HEK293T (cell line): Measurements from ENCODE around the gene PPDPF.

Experiments
- CTCF ChIA-PET: fragments of 350-600 bp; formaldehyde crosslinking; extraction: SDS; loops from one replicate; lab custom pipeline; 2021; ENCODE audit warnings: antibody characterized with exemption, inconsistent platforms; lab: Yijun Ruan, JAX
- POLR2A ChIA-PET: fragments of 350-600 bp; formaldehyde crosslinking; extraction: SDS; loops from one replicate; lab custom pipeline; 2020; ENCODE audit warnings: antibody characterized with exemption, inconsistent platforms; lab: Yijun Ruan, JAX
- DNase-seq: peaks from one replicate; pipeline ENCODE4 v3.0.0; 2012; ENCODE audit warnings: mixed read lengths; ENCODE audit errors: extremely low spot score
- ARNT ChIP-seq: fragments of 450-650 bp; IDR thresholded peaks from 2 replicates; pipeline ENCODE4 v1.6.1; 2017; ENCODE audit warnings: mild to moderate bottlenecking
- BHLHE40 ChIP-seq: fragments of 450-650 bp; IDR thresholded peaks from 2 replicates; pipeline ENCODE4 v1.6.1; 2016; ENCODE audit warnings: mild to moderate bottlenecking, moderate library complexity, borderline replicate concordance
- CTBP1 ChIP-seq: fragments of 450-650 bp; IDR thresholded peaks from 2 replicates; pipeline ENCODE4 v1.6.1; 2016; ENCODE audit warnings: borderline replicate concordance
- ELF4 ChIP-seq: fragments of 450-650 bp; IDR thresholded peaks from 2 replicates; pipeline ENCODE4 v1.6.1; 2017; ENCODE audit warnings: antibody characterized with exemption
- FOXA1 ChIP-seq: fragments of 450-650 bp; IDR thresholded peaks from 2 replicates; pipeline ENCODE4 v1.6.1; 2016; ENCODE audit warnings: mild to moderate bottlenecking
- FOXK2 ChIP-seq: fragments of 450-650 bp; IDR thresholded peaks from 2 replicates; pipeline ENCODE4 v1.6.1; 2016; ENCODE audit warnings: mild to moderate bottlenecking
- FOXM1 ChIP-seq: fragments of 450-650 bp; IDR thresholded peaks from 2 replicates; pipeline ENCODE4 v1.6.1; 2017; ENCODE audit warnings: mild to moderate bottlenecking, borderline replicate concordance
- HDGF ChIP-seq: fragments of 450-650 bp; IDR thresholded peaks from 2 replicates; pipeline ENCODE4 v1.6.1; 2017; ENCODE audit warnings: antibody characterized with exemption, borderline replicate concordance
- L3MBTL2 ChIP-seq: fragments of 450-650 bp; conservative IDR thresholded peaks from 2 replicates; pipeline ENCODE4 v1.6.1; 2016; ENCODE audit warnings: mild to moderate bottlenecking
- LEF1 ChIP-seq: fragments of 450-650 bp; IDR thresholded peaks from 2 replicates; pipeline ENCODE4 v1.6.1; 2017; ENCODE audit warnings: mild to moderate bottlenecking, borderline replicate concordance
- NFRKB ChIP-seq: fragments of 450-650 bp; IDR thresholded peaks from 2 replicates; pipeline ENCODE4 v1.6.1; 2016; ENCODE audit warnings: mild to moderate bottlenecking, moderate library complexity
- PKNOX1 ChIP-seq: fragments of 450-650 bp; IDR thresholded peaks from 2 replicates; pipeline ENCODE4 v1.6.1; 2016
- SP1 ChIP-seq: fragments of 450-650 bp; IDR thresholded peaks from 2 replicates; pipeline ENCODE4 v1.6.1; 2017
- SUZ12 ChIP-seq: fragments of 450-650 bp; IDR thresholded peaks from 2 replicates; pipeline ENCODE4 v1.6.1; 2016; ENCODE audit warnings: mild to moderate bottlenecking
- TARDBP ChIP-seq: fragments of 450-650 bp; IDR thresholded peaks from 2 replicates; pipeline ENCODE4 v1.6.1; 2016
- ZNF384 ChIP-seq: fragments of 450-650 bp; IDR thresholded peaks from 2 replicates; pipeline ENCODE4 v1.6.1; 2016

The PPDPF gene

GRCh38 chr20:63522091-63522868 is 1.7 kb downstream of the PPDPF start:
- DNase-seq = no peak
- CTCF ChIA-PET = interaction anchor here (1.9 kb wide), 1 partner anchor 26 kb away, joined by 5 read pairs; no protein-coding TSS in a partner anchor
- TF ChIP-seq FOXA1 (no peak), L3MBTL2 (no peak), ELF4 (no peak), SUZ12 (no peak), TARDBP (no peak), ZNF384 (no peak), BHLHE40 (no peak), CTBP1 (no peak), ARNT (no peak), PKNOX1 (no peak), NFRKB (no peak), FOXM1 (no peak), HDGF (no peak)
- POLR2A ChIA-PET = interaction anchor here (0.8 to 3.0 kb wide), 5 partner anchors 16 to 105 kb away, joined by 3 to 26 read pairs (median 6); partner anchors contain the start of genes GMEB2 and HELZ2

- DNase-seq = no peak
- ChIA-PET POLR2A (interaction anchor here (0.8 to 3.0 kb wide), 6 partner anchors 13 to 104 kb away, joined by 3 to 26 read pairs (median 3); partner anchors contain the start of genes GMEB2 and HELZ2), CTCF (no interaction called here)
- TF ChIP-seq CTBP1 = no peak
- no peak for TF ChIP-seq SP1
- TF ChIP-seq SUZ12 = no peak
- TF ChIP-seq ELF4 = no peak
- TF ChIP-seq PKNOX1 = no peak
- TF ChIP-seq BHLHE40 = no peak
- no peak for TF ChIP-seq TARDBP
- no peak for TF ChIP-seq ZNF384
- TF ChIP-seq LEF1 = no peak
- no peak for TF ChIP-seq FOXA1
- no peak for TF ChIP-seq FOXM1
- TF ChIP-seq FOXK2 = no peak
- TF ChIP-seq L3MBTL2 = no peak
- no peak for TF ChIP-seq ARNT
- TF ChIP-seq HDGF = no peak
- TF ChIP-seq NFRKB = no peak
These were observed 2.5 kb downstream of the PPDPF start for GRCh38 chr20:63522981-63523611.

GRCh38 chr20:63525185-63525584 is 4.6 kb downstream of the PPDPF start:
- ChIA-PET CTCF (no interaction called here), POLR2A (no interaction called here)
- TF ChIP-seq CTBP1 (no peak), ARNT (no peak), HDGF (no peak), TARDBP (no peak), SP1 (no peak), FOXK2 (no peak), ZNF384 (no peak), SUZ12 (no peak), FOXA1 (no peak), ELF4 (no peak), PKNOX1 (no peak), BHLHE40 (no peak), LEF1 (no peak), NFRKB (no peak), FOXM1 (no peak), L3MBTL2 (no peak)
- DNase-seq = no peak

GRCh38 chr20:63525971-63526370 is 5.4 kb downstream of the PPDPF start:
- DNase-seq = no peak
- CTCF ChIA-PET = no interaction called here
- POLR2A ChIA-PET = no interaction called here
- TF ChIP-seq ZNF384 (no peak), NFRKB (no peak), L3MBTL2 (no peak), SP1 (no peak), FOXM1 (no peak), SUZ12 (no peak), LEF1 (no peak), FOXA1 (no peak), CTBP1 (no peak), TARDBP (no peak), HDGF (no peak), ELF4 (no peak), ARNT (no peak), BHLHE40 (no peak), PKNOX1 (no peak), FOXK2 (no peak)

GRCh38 chr20:63527184-63527583 is 6.6 kb downstream of the PPDPF start:
- ChIA-PET POLR2A (no interaction called here), CTCF (no interaction called here)
- DNase-seq = no peak
- no peak for TF ChIP-seq HDGF
- no peak for TF ChIP-seq NFRKB
- no peak for TF ChIP-seq ARNT
- no peak for TF ChIP-seq BHLHE40
- TF ChIP-seq FOXA1 = no peak
- TF ChIP-seq SP1 = no peak
- no peak for TF ChIP-seq CTBP1
- no peak for TF ChIP-seq TARDBP
- no peak for TF ChIP-seq SUZ12
- no peak for TF ChIP-seq L3MBTL2
